Measurements from ENCODE around the gene DHX30.
"Not testable (repeated sequence)": the region's sequence is repeated elsewhere in the genome, so short reads cannot be mapped to it uniquely, and the experiment has no call there.

DHX30 gene

DNA sequence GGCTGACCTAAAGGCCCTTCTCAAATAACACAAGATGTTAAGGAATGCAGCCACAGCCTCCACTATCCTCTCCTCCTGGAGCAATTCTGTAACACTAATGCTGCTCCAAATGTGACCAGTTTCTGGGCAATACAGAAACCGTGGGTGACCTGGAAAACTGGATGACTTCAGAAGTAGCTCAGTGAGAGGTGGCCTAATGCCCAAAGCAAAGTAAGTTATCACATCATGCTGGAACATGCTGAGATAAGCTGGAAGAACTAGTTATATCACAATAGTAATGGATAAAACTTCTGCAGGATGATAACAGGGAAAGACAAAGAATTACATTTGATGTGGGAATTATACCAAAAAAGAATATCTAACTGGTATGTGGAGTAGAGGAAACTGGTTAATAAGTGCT is 72.0 kb downstream of the DHX30 start:
- Histone ChIP-seq H3K36me3 (ENCODE audit: insufficient read depth, low read depth, low read length) (peaks cover 55% of the 10 kb centered on the region), H3K4me1 (ENCODE audit: insufficient read depth, low read length) (no peaks in the 10 kb centered on the region; the same call in 1 of the 2 replicates), H3K4me3 (ENCODE audit: low read length) (no peak overlapping the region)

DNA sequence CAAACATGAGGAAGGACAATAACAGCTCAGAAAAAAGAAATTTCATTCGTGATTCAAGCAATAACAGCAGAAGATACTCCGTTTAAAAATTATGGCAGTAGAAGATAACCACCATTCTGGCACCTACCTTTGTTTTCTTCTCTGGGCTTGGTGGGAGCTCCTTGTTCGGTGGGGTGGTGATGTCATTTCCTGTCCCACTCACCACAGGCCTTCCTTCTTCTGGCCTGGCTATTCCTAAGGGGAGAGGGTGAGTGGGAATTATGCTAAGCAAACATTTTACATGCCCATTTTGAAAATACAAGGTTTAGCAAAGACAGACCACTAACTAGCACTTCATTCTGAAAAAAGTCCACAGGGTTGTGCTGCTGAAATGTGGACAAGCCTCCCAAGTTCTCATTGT is 74.4 kb downstream of the DHX30 start:
- Histone ChIP-seq H3K27me3 (ENCODE audit: insufficient read depth, low read length) (no peaks in the 10 kb centered on the region), H3K9me3 (ENCODE audit: insufficient read depth, low read depth, low read length) (no peaks in the 10 kb centered on the region), H3K4me3 (ENCODE audit: low read length) (no peak overlapping the region), H3K36me3 (ENCODE audit: insufficient read depth, low read depth, low read length) (peaks cover 39% of the 10 kb centered on the region), H3K4me1 (ENCODE audit: insufficient read depth, low read length) (no peaks in the 10 kb centered on the region; the same call in 1 of the 2 replicates), H3K9ac (ENCODE audit: low read depth, low read length) (no peak overlapping the region), H3K27ac (ENCODE audit: low read length) (no peak overlapping the region)

More for the DNA sequence above, 72.0 kb downstream of the DHX30 start:
- Histone ChIP-seq H3K9ac (ENCODE audit: low read depth, low read length) (no peak overlapping the region), H3K27ac (ENCODE audit: low read length) (no peak overlapping the region), H3K9me3 (ENCODE audit: insufficient read depth, low read depth, low read length) (no peaks in the 10 kb centered on the region), H3K27me3 (ENCODE audit: insufficient read depth, low read length) (no peaks in the 10 kb centered on the region)

DNA sequence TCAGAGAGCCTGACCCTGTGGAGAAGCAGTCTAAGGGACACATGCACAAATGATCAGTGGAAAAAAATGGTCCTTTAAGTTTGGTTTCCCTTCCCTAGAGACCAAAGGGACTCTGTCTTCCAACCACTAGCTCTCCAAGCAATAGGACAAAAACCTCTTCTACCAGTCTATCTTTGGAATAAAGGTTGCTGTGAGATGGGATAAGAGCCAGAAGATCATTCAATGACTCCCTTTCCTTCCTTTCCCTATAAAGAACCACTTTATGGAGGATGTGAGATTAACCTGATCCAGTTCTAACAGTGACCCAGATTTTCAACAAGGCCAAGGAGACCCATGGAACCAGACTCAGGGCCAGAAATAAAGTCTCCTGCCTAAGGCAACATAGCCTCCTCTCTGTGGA is 74.8 kb downstream of the DHX30 start:
- Histone ChIP-seq H3K4me1 (ENCODE audit: insufficient read depth, low read length) (no peaks in the 10 kb centered on the region; the same call in 1 of the 2 replicates), H3K9ac (ENCODE audit: low read depth, low read length) (no peak overlapping the region), H3K27me3 (ENCODE audit: insufficient read depth, low read length) (no peaks in the 10 kb centered on the region), H3K9me3 (ENCODE audit: insufficient read depth, low read depth, low read length) (no peaks in the 10 kb centered on the region), H3K27ac (ENCODE audit: low read length) (no peak overlapping the region), H3K4me3 (ENCODE audit: low read length) (no peak overlapping the region), H3K36me3 (ENCODE audit: insufficient read depth, low read depth, low read length) (peaks cover 35% of the 10 kb centered on the region)

DNA sequence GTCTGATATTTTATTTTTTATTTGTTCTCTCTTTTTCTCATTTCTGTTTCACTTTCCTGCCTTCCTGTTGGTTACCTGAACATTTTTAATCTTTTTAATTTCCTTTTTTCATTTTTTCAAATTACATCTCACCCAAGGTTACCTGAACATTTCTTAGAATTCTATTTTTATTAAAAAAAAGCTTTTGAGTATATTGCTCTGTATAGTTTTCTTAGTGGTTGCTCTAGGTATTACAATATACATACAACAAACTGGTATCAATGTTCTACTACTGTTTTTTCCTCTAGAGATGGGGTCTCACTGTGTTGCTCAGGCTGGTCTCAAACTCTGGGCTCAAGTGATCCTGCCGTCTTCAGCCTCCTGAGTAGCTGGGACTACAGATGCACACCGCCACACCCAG is 79.4 kb downstream of the DHX30 start:
- H3K9ac ChIP-seq (ENCODE audit: low read depth, low read length) = no peak overlapping the region
- H3K36me3 ChIP-seq (ENCODE audit: insufficient read depth, low read depth, low read length) = peaks cover 13% of the 10 kb centered on the region; the same call in 1 of the 2 replicates
- no peaks in the 10 kb centered on the region for H3K27me3 ChIP-seq (ENCODE audit: insufficient read depth, low read length)
- no peaks in the 10 kb centered on the region for H3K9me3 ChIP-seq (ENCODE audit: insufficient read depth, low read depth, low read length)
- no peaks in the 10 kb centered on the region for H3K4me1 ChIP-seq (ENCODE audit: insufficient read depth, low read length)
- no peak overlapping the region for H3K4me3 ChIP-seq (ENCODE audit: low read length)
- no peak overlapping the region for H3K27ac ChIP-seq (ENCODE audit: low read length)

DNA sequence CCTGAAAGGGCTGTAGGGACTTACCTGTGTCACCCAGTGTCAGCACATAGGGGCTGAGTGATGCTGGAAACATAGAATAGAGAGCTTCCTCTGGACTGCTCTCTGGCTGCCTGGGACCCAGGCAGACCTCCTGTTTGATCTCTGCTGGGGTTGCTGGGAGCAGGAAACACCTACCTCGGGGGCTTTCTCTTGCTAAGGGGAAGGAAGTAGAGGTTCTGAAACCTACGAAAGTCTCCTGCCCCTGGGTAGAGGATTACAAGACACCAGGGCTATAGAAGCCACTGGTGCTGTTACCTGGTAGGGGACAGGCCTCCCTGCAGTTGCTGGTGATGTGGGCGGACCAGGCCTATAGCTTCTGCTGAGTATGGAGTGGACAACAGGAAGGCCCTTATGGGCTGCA is 81.7 kb downstream of the DHX30 start:
- H3K9ac ChIP-seq (ENCODE audit: low read depth, low read length) = no peak overlapping the region
- peaks cover 24% of the 10 kb centered on the region for H3K36me3 ChIP-seq (ENCODE audit: insufficient read depth, low read depth, low read length)

DNA sequence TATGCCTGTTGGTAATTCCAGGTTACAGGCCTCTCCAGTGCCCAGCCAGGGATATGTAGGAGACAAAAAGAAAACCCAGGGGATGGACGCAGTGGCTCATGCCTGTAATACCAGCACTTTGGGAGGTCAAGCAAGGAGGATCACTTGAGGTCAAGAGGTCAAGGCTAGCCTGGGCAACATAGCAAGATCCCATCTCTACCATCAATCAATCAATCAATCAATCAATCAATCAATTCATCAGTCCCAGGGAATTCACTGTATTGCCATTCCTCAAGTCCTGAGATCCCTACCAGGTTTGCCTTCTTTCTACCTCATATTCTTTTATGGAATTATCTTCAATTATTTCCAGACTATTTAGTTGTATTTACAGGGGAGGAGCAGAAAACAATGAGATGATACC is 82.2 kb downstream of the DHX30 start:
- Histone ChIP-seq H3K4me1 (ENCODE audit: insufficient read depth, low read length) (peaks cover 8% of the 10 kb centered on the region; the same call in 1 of the 2 replicates), H3K9ac (ENCODE audit: low read depth, low read length) (no peak overlapping the region), H3K27me3 (ENCODE audit: insufficient read depth, low read length) (no peaks in the 10 kb centered on the region), H3K4me3 (ENCODE audit: low read length) (no peak overlapping the region), H3K27ac (ENCODE audit: low read length) (no peak overlapping the region), H3K9me3 (ENCODE audit: insufficient read depth, low read depth, low read length) (no peaks in the 10 kb centered on the region), H3K36me3 (ENCODE audit: insufficient read depth, low read depth, low read length) (peaks cover 25% of the 10 kb centered on the region)

More for the DNA sequence above, 81.7 kb downstream of the DHX30 start:
- H3K9me3 ChIP-seq (ENCODE audit: insufficient read depth, low read depth, low read length) = no peaks in the 10 kb centered on the region
- H3K4me1 ChIP-seq (ENCODE audit: insufficient read depth, low read length) = peaks cover 4% of the 10 kb centered on the region; the same call in 1 of the 2 replicates
- no peak overlapping the region for H3K27ac ChIP-seq (ENCODE audit: low read length)
- no peaks in the 10 kb centered on the region for H3K27me3 ChIP-seq (ENCODE audit: insufficient read depth, low read length)
- H3K4me3 ChIP-seq (ENCODE audit: low read length) = no peak overlapping the region

DNA sequence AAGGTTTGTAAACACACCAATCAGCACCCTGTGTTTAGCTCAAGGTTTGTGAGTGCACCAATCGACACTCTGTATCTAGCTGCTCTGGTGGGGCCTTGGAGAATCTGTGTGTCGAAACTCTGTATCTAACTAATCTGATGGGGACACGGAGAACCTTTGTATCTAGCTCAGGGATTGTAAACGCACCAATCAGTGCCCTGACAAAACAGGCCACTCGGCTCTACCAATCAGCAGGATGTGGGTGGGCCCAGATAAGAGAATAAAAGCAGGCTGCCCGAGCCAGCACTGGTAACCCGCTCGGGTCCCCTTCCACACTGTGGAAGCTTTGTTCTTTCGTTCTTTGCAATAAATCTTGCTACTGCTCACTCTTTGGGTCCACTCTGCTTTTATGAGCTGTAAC is 85.1 kb downstream of the DHX30 start:
- not testable (repeated sequence) for H3K27me3 ChIP-seq (ENCODE audit: insufficient read depth, low read length); H3K4me3 ChIP-seq (ENCODE audit: low read length); H3K9ac ChIP-seq (ENCODE audit: low read depth, low read length); H3K9me3 ChIP-seq (ENCODE audit: insufficient read depth, low read depth, low read length); H3K27ac ChIP-seq (ENCODE audit: low read length)
- Histone ChIP-seq H3K4me1 (ENCODE audit: insufficient read depth, low read length) (peaks cover 32% of the 10 kb centered on the region; the same call in 1 of the 2 replicates), H3K36me3 (ENCODE audit: insufficient read depth, low read depth, low read length) (peaks cover 19% of the 10 kb centered on the region)

DNA sequence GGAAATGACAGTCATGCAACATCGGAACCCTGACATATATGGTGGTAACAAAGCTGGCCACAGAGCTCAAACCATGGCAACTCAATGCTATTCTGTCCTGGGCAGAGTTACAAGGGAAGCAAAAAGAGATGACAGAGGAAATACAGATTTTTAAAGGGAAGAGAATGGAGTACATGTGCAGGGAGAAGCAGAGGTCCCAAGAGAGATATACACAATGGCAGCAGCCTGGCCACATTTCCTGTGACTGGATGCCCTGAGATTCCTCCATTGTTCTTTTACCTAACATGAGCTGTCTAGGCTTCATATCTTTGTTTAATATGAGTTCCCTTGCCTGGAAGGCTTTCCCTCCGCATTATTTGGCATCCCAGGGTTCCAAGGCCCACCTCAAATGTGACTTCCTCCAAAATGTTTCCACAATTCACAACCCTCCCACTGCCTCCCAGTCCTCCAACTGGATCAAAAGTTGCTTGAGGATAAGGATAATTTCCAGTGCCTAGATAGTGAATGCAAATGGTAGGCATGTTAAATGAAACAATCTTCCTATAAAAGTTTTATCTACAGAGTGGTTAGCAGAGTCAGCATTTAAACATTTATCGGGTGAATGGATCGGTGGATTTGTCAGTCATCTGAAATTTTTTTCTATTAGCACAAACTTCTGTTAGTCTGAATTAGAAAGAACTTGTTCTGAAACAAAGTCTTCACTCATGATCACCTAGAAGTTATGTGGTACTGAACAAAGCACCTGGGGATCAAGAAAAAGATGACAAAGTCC is 86.2 kb downstream of the DHX30 start:
- peaks cover 42% of the 10 kb centered on the region; the same call in 1 of the 2 replicates for H3K4me1 ChIP-seq (ENCODE audit: insufficient read depth, low read length)
- H3K36me3 ChIP-seq (ENCODE audit: insufficient read depth, low read depth, low read length) = peaks cover 19% of the 10 kb centered on the region
- H3K9me3 ChIP-seq (ENCODE audit: insufficient read depth, low read depth, low read length) = no peaks in the 10 kb centered on the region
- no peaks in the 10 kb centered on the region for H3K27me3 ChIP-seq (ENCODE audit: insufficient read depth, low read length)
- H3K4me3 ChIP-seq (ENCODE audit: low read length) = no peak overlapping the region
- peak overlapping the region; percentile 14 for H3K27ac ChIP-seq (ENCODE audit: low read length)
- peak overlapping the region; percentile 73; the same call in 1 of the 2 replicates for H3K9ac ChIP-seq (ENCODE audit: low read depth, low read length)

DNA sequence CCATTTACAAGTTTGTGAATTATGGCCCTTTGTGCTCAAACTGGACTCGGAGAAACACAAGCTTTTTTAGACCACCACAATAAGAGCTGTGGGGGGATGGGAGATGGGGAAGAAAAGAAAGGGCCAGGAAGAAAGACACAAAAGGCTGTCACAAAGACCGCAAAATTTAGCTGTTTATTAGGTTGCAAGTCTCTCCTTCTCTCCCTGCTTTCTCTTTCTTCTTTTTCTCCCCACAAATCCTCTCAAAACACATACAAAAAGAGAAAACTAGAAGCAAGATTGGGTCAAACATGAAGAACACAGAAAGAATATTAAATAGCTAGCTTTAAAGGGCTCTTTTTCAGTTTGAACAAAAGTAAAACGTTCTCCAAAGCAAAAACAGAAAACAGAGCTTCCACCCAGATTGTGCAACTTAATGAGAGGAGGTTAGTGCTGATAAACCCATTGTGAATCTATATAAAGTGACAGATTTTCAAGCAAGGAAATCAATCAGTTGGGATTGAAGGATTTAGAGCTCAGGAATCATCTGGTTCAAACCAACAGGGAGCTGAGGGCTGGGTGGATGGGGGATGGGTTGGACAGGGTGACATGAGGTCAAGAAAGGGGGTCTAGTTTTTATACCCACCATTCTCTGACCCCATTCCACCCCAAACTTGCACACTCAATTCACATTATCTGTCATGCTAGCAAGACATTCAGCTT is 87.3 kb downstream of the DHX30 start:
- H3K27me3 ChIP-seq (ENCODE audit: insufficient read depth, low read length) = no peaks in the 10 kb centered on the region
- H3K9ac ChIP-seq (ENCODE audit: low read depth, low read length) = peak overlapping the region; percentile 73
- peaks cover 42% of the 10 kb centered on the region; the same call in 1 of the 2 replicates for H3K4me1 ChIP-seq (ENCODE audit: insufficient read depth, low read length)
- H3K4me3 ChIP-seq (ENCODE audit: low read length) = peak overlapping the region; percentile 34
- H3K36me3 ChIP-seq (ENCODE audit: insufficient read depth, low read depth, low read length) = peaks cover 12% of the 10 kb centered on the region
- no peaks in the 10 kb centered on the region for H3K9me3 ChIP-seq (ENCODE audit: insufficient read depth, low read depth, low read length)
- peak overlapping the region; percentile 69 for H3K27ac ChIP-seq (ENCODE audit: low read length)

DNA sequence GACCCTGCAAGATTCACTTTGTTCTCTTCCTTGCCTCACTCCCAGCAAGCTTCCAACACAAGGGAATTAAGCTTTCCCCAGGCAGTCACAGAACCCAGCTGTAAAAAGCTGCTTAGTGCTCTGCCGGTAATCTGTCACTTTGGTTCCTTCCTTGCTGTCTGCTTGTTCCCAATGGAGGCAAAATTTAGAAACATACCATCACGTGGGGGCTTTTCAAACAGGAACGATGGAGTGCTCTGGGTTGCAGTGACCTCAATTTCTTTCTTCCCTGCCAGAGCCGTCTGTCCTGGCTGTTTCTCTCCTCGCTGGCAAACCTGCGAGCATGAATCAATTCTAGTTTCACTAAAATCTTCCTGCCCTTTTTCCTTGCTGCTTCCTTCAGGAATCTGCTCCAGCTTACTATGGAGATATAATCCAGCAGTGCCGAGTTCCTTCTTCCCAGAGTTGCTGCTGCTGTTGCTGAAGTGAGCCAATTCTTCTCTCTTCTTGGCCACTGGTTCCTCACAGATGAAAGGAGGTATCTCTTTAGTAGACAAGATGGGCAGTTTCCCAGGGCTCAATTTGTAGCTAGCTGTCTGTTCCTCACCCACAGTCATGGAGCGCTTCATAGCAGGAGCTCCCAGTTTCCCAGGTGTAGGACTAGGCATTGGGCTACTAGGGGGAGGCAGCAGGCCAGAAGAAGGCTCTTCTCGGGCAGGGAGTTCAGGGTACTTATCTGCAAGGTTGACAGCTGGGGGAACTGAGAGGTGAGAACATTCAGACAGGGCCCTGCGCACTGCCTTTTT is 88.1 kb downstream of the DHX30 start:
- Histone ChIP-seq H3K27ac (ENCODE audit: low read length) (peak overlapping the region; percentile 69), H3K36me3 (ENCODE audit: insufficient read depth, low read depth, low read length) (peaks cover 12% of the 10 kb centered on the region), H3K9ac (ENCODE audit: low read depth, low read length) (peak overlapping the region; percentile 73; the same call in 1 of the 2 replicates), H3K4me3 (ENCODE audit: low read length) (no peak overlapping the region), H3K9me3 (ENCODE audit: insufficient read depth, low read depth, low read length) (no peaks in the 10 kb centered on the region), H3K27me3 (ENCODE audit: insufficient read depth, low read length) (no peaks in the 10 kb centered on the region), H3K4me1 (ENCODE audit: insufficient read depth, low read length) (peaks cover 42% of the 10 kb centered on the region; the same call in 1 of the 2 replicates)

DNA sequence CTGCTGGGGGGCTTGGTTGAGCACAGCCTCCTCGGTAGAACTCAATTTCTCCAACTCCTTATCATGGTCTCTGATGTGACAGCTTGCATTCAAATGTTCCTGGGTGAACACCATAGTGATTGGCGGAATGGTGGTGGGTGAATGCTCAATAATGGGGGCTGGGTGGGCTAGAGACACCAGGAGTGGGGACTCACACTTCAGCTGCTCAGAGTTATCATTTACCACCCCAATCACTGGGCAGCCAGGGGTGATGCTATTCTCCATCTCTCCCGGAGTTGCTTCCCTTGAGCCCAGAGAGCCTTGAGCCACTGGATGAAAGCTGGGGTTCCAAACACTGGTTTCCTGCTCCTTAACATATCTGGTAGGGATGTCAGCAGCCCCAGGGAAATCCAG is 88.7 kb downstream of the DHX30 start:
- Histone ChIP-seq H3K4me3 (ENCODE audit: low read length) (no peak overlapping the region), H3K4me1 (ENCODE audit: insufficient read depth, low read length) (peaks cover 42% of the 10 kb centered on the region; the same call in 1 of the 2 replicates), H3K27ac (ENCODE audit: low read length) (no peak overlapping the region), H3K9ac (ENCODE audit: low read depth, low read length) (no peak overlapping the region), H3K9me3 (ENCODE audit: insufficient read depth, low read depth, low read length) (no peaks in the 10 kb centered on the region), H3K36me3 (ENCODE audit: insufficient read depth, low read depth, low read length) (peaks cover 12% of the 10 kb centered on the region), H3K27me3 (ENCODE audit: insufficient read depth, low read length) (no peaks in the 10 kb centered on the region)

Measured in iPS-20b (cell line).